GM21576 (cell line): ENCODE measurements around the gene MIDN.

Experiments
- ATAC-seq: cut with Tn5 transposase; IDR thresholded peaks from one replicate; pipeline ENCODE4 v1.9.1; 2021; ENCODE audit warnings: mild to moderate bottlenecking, moderate library complexity; ENCODE audit not compliant: unreplicated experiment

Gene MIDN

DNA sequence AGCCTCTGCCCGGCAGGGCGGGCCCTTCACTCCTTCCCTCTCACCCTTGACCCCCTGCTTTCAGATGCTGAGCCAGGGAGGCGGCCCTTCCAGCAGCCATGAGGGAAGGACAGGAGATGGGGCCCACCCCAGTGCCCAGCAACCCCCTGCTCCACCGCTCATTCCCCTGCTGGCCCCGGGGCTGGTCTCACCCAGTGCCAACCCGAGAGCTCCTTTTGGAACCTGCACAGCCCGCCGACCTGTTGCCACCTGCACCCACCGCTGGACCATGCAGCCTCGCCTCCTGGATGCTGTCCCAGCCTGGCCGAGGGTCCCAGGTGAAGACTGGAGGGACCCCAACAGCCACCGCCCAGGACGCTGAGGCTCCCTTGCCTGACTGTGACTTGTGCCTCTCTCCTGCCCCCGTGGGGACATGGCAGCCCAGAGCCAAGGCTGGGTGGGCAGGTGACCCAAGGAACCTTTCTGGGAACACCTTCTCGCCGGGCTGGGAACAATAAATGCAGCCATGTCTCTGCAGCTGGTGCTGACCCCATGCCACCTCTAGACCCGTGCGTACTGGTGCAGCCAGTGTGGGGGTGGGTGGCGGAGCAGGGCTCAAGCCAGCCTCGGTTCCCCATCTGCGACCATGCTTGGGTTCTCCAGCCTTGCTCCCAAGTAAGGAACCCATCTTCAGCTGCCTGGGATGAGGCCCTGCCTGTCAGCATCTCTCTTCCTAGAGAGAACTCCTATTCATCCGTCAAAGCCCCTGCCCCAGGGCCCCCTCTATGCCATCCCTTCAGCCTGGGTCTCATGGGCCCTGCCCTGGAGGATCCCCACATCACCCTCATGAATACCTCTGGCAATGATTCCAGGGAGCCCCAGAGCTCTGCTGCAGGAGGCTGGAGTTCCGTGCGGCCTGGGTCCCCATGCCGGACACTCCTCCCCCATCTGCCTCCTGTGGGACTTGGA lies 30.6 kb downstream of the MIDN start:
- ATAC-seq, result no peak

GRCh38 chr19:1279782-1280341 lies 31.5 kb downstream of the MIDN start:
- no peak for ATAC-seq

GRCh38 chr19:1280636-1281568 lies 32.5 kb downstream of the MIDN start:
- ATAC-seq, result no peak

- ATAC-seq, result no peak
These were observed 33.3 kb downstream of the MIDN start for GRCh38 chr19:1281569-1282287.

- no peak for ATAC-seq
These were observed 34.3 kb downstream of the MIDN start for GRCh38 chr19:1282588-1283206.

DNA sequence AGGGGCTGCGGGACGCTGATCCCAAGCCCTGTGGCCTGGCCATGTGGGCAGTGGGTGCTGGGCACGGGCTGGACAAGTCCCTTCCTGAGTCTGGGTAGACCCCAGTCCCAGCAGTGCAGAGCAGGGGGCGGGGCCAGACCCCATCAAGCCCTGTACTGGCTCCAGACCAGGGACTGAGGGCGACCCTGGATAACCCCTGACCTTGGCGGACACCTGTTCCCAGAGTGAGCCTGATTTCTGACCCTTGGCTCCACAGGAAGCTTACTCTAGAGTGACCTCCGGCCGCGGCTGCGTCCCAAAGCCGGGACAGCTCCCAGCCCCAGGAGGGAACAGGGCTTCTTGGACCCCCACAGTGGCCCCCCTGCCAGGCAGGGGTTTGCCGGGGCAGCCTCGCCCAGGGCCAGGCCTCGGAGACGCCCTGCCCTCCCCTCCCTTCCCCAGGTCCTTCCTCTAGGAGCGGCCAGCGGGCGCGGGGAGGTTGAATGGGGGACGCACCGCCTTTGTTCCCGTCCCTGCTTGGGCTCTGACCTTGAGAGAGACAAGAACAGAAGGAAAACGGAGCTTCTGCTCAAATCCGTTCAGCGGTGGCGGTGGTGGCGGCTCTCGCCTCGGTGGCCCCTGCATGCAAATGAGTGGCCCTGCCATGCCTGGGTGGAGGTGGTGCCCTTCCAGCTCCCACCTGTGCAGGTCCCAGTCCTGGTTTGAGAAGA lies 35.0 kb downstream of the MIDN start:
- ATAC-seq, result no peak

GRCh38 chr19:1283917-1284292 lies 35.5 kb downstream of the MIDN start:
- ATAC-seq, result no peak

DNA sequence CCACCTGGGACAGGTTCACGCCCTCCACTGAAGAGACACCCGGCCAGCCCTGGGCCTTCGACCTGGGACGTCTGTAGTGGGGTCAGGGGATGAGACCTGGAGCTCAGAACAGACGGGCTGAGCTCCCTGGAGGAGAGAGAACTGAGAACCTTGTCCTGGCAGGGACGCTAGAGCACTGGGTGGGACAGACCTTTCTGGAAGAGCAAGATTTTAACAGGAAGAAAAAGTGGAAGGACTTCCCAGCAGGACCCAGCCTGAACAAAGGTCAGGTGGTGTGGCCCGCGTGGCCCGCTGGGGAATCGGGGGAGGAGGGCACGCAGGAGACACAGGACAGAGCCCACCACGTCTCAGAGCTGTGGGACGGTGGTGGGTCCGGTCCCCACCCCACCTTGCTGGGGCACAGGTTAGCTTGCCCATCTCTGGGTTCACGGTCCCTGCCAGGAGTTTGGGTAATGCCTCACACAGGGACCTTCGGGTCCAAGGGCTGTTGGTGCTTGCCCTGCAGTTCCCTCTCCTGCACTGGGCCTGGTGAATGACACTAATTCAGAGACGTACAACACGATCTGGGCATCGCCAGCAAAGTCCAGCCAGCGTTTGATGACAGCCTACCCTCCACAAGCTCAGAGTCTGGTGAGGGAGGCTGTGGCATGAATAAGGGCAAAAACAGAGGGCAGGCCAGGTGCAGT lies 36.1 kb downstream of the MIDN start:
- no peak for ATAC-seq

DNA sequence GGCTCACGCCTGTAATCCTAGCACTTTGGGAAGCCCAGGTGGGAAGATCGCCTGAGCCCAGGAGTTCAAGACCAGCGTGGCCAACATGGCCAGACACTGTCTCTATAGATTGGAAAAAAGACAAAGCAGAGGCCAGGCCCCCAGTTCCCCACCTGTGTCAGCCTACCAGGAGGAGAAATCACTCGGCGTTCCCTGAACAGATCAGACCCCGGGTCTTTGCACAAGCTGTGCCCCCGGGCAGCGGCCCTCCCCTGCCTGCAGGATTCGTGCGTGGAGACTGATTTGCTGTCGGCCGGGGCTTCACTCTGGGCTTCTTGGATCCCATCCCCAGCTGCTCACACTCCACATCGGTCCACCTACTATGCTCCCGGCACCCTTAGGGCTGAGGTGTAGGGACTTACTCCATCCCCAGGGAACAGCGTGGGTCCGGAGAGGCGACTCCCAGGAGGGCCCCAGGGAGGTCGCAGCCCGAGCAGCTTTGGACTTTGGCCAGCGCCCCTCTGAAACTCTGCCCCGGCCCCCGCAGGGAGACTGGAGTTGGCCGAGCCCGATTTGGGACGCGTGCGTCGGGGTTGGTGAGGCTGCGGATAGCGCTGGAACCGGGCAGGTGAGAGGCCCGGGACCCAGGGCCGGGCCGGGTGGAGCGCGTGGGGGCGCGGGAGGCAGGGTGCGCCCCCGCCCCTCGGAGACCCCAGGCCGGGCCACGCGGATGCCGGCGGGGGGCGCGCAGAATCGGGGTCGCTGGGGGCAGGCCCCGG lies 36.8 kb downstream of the MIDN start:
- ATAC-seq, result no peak

GRCh38 chr19:1285737-1286360 lies 37.5 kb downstream of the MIDN start, which contains the start of gene EFNA2:
TSS of gene EFNA2 (plus strand) at chr19:1285873. CDS start at chr19:1286169, 296 bp downstream.
- ATAC-seq, result no peak

- ATAC-seq, result no peak
These were observed 38.3 kb downstream of the MIDN start for GRCh38 chr19:1286487-1287353.

DNA sequence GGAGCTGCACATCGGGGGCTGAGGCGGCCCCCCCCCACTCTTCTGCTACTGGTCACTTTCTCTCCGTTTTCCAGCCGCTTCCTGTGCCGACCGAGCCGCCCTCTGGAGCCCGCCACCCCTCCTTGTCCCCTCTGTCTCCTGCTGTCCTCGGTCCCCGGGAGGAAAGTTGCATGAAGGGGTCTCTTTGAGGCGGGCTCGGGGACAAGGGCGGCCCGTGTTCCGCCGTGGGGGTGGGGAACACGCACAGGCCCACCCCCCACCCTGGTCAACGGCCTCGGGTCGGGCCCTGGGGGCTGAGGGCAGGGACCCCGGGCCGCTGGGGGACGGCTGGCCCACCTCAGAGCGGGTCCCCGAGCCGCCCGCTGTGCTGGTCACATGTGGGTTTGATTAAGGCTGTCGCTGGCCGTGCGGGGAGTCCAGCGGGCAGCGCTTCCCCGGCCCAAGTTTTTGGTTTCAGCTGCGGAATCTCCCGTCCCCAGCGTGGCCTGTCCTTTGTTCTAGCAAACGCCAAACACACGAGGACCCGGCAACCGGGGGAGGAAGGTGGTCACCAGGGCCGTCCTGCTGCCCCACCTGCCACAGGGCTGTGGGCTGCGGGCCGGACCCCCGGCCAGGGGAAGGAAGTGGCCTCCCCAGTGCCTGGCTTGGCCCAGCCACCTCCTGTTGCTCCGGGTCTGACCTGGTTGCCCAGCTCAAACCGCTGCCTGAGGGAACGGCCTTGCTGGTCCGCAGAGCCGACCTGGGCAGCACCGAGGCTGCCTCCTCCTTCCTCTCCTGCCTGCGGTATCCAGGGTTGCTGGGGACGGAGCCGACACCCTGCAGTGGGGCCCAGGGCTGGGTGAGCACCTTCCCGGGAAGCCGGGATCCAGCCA lies 39.2 kb downstream of the MIDN start:
- no peak for ATAC-seq

DNA sequence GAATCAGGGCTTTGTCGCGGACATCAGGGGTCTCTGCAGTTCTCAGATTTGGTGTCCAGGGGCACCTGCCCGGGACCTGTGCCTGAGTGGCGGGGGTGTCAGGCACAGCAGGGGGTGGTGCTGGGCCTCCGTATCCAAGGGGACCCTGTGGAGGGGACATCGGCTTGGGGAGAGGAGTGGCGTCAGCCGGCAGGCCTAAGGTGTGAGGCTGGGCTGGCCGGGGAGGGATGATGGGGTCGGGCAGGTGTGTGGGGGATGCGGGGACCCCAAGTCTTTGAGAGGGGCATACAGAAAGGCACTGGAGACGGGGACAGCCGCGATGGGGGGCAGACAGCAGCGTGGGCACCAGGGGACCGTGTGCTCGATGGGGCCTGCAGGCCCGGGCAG lies 39.8 kb downstream of the MIDN start:
- no peak for ATAC-seq

- no peak for ATAC-seq
These were observed 40.7 kb downstream of the MIDN start for GRCh38 chr19:1288833-1289685.

DNA sequence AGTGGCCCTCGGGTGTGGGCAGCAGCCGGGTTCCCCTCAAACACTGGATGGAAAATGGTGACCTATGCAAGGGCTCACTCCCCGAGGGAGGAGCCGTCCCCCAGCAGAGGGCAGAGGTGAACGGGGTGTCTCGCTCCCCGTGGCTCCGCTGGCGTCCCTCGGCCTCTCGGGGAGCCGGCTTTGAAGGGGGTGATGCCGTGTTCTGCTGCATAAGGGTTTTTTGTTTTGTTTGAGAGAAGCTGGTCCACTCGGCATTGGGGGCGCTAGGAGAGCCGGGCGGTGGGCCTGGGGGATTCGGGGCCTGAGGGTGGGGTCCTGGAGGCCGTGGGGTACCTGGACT lies 41.3 kb downstream of the MIDN start:
- ATAC-seq, result no peak
